A673 (cell line): ENCODE measurements around the gene KHDC1.

ENCODE experiments used
- CTCF ChIP-seq: fragments of 300-800, 200-600 bp; sonication (generic); conservative IDR thresholded peaks from 2 replicates; pipeline ENCODE4 v1.5.1; 2017; ENCODE audit warnings: low read depth, mild to moderate bottlenecking, antibody characterized with exemption, low read length, moderate library complexity, mixed read lengths
- EZH2 ChIP-seq: fragments of 200-600 bp; sonication (generic); IDR thresholded peaks from 2 replicates; pipeline ENCODE4 v1.6.1; 2017; ENCODE audit warnings: borderline replicate concordance, low read depth, mild to moderate bottlenecking, mixed read lengths, antibody characterized with exemption, low read length; ENCODE audit not compliant: poor library complexity, severe bottlenecking

DNA sequence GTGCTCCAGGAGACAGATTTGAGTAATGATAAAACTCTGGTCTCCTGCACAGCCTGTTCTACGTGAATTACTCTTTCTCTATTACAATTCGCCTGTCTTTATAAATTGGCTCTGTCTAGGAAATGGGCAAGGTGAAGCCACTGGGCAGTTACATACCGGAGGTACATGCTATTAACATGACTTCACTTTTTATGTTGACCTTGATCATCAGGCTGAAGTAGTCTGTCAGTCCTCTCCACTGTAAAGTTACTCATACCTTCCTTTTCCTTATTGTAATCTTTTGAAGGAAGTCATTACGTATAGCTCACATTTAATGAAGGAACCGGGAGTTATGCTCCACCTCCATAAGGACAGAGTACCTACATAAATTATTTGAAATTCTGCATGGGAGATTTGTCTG, 19.9 kb upstream of the KHDC1 start:
- TF ChIP-seq CTCF (no peak), EZH2 (no peak)
